GM21526 (cell line): Measurements from ENCODE around the gene CAPZB.

Experiments
- ATAC-seq: cut with Tn5 transposase; IDR thresholded peaks from one replicate; pipeline ENCODE4 v1.9.1; 2021; ENCODE audit warnings: moderate library complexity; ENCODE audit not compliant: unreplicated experiment, low FRiP score

CAPZB gene

DNA sequence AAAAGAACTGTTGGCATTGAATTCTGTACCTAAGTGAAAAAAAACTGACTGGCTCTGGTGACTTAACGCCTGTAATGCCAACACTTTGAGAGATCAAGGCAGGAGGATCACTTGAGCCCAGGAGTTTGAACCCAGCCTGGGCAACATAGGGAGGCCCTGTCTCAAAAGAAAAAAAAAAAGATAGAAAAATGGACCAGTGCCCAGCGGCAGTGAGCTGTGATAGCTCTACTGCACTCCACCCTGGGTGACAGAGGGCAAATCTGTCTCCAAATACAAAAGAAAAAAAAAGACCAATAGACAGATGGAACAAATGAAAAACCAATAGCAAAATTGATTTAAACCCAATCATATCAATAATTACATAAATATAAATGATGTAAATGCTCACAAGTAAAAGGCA is 196.1 kb downstream of the CAPZB start:
- no peak for ATAC-seq
